Hepatocyte (in vitro differentiated cells): ENCODE measurements around the gene PLA2G12B. TPM values are rescaled to one million over a fixed set of nuclear protein-coding genes. Genes with fewer than 3 reads are reported as not detected.
"Not testable (repeated sequence)": the region's sequence is repeated elsewhere in the genome, so short reads cannot be mapped to it uniquely, and the experiment has no call there.

Source experiments
- DNase-seq: peaks from one replicate; pipeline ENCODE4 v3.0.0-alpha.2; 2016; ENCODE audit warnings: low spot score
- H2AFZ ChIP-seq: fragments of 200-600 bp; sonication (generic); 2 replicates; pipeline ENCODE4 v1.6.0; 2016; ENCODE audit warnings: antibody characterized with exemption, mild to moderate bottlenecking
- H3K27ac ChIP-seq: fragments of 200-600 bp; sonication (generic); 2 replicates; pipeline ENCODE4 v1.5.1; 2016; ENCODE audit warnings: mild to moderate bottlenecking
- H3K27me3 ChIP-seq: fragments of 200-600 bp; sonication (generic); 2 replicates; pipeline ENCODE4 v1.6.1; 2016
- H3K36me3 ChIP-seq: fragments of 200-600 bp; sonication (generic); replicated peaks from 2 replicates; pipeline ENCODE4 v1.5.1; 2016; ENCODE audit warnings: low read depth; ENCODE audit not compliant: insufficient read depth
- H3K4me1 ChIP-seq: fragments of 200-600 bp; sonication (generic); 2 replicates; pipeline ENCODE4 v1.5.1; 2016; ENCODE audit warnings: mild to moderate bottlenecking, moderate library complexity; ENCODE audit not compliant: insufficient read depth
- H3K4me2 ChIP-seq: fragments of 200-600 bp; sonication (generic); 2 replicates; pipeline ENCODE4 v1.6.0; 2016
- H3K4me3 ChIP-seq: fragments of 200-600 bp; sonication (generic); 2 replicates; pipeline ENCODE4 v1.5.1; 2016; ENCODE audit warnings: mild to moderate bottlenecking
- H3K79me2 ChIP-seq: fragments of 200-600 bp; sonication (generic); 2 replicates; pipeline ENCODE4 v1.6.0; 2017; ENCODE audit warnings: mild to moderate bottlenecking
- H3K9me2 ChIP-seq: fragments of 200-600 bp; sonication (generic); replicated peaks from 2 replicates; pipeline ENCODE4 v1.6.0; 2017; ENCODE audit warnings: mild to moderate bottlenecking; ENCODE audit not compliant: insufficient read depth
- H3K9me3 ChIP-seq: fragments of 200-600 bp; sonication (generic); 2 replicates; pipeline ENCODE4 v1.5.1; 2016; ENCODE audit warnings: low read depth, mild to moderate bottlenecking
- H4K20me1 ChIP-seq: fragments of 200-600 bp; sonication (generic); 2 replicates; pipeline ENCODE4 v1.6.0; 2016; ENCODE audit warnings: mild to moderate bottlenecking; ENCODE audit not compliant: insufficient read depth, poor library complexity, severe bottlenecking
- CTCF ChIP-seq: fragments of 200-600 bp; sonication (generic); IDR thresholded peaks from 2 replicates; pipeline ENCODE4 v1.5.1; 2016; ENCODE audit warnings: antibody characterized with exemption, mild to moderate bottlenecking; ENCODE audit not compliant: poor library complexity
- EZH2 ChIP-seq: fragments of 200-600 bp; sonication (generic); IDR thresholded peaks from 2 replicates; pipeline ENCODE4 v1.6.1; 2016; ENCODE audit warnings: antibody characterized with exemption, mild to moderate bottlenecking, borderline replicate concordance
- EZH2phosphoT487 ChIP-seq: fragments of 200-600 bp; sonication (generic); IDR thresholded peaks from one replicate; pipeline ENCODE4 v1.6.1; 2018; ENCODE audit warnings: antibody characterized with exemption, mild to moderate bottlenecking, low read depth, moderate library complexity; ENCODE audit not compliant: unreplicated experiment, severe bottlenecking
- WGBS: methylation state at CpG from one replicate; pipeline ENCODE4 v1.1.6; 2016; ENCODE audit warnings: low lambda C conversion rate; ENCODE audit errors: missing lambda C conversion rate; 5-methylcytosine and 5-hydroxymethylcytosine counted together
- polyA plus RNA-seq: library from polyadenylated mRNA; unstranded; fragments of >200 nt; fragmentation: Nextera tagmentation; extraction: Ambion mirVana; gene quantifications from 2 replicates; pipeline ENCODE4 v1.2.1, GENCODE V29; 2016
- total RNA-seq: library from RNA; depleted of rRNA; stranded (reverse); fragments of >200 nt; gene quantifications from 2 replicates; pipeline ENCODE4 v1.2.3, GENCODE V29; 2014

PLA2G12B gene
- total and polyA plus RNA-seq, 2 experiments from 2014 or later, result 21.1 to 39.9 TPM

DNA sequence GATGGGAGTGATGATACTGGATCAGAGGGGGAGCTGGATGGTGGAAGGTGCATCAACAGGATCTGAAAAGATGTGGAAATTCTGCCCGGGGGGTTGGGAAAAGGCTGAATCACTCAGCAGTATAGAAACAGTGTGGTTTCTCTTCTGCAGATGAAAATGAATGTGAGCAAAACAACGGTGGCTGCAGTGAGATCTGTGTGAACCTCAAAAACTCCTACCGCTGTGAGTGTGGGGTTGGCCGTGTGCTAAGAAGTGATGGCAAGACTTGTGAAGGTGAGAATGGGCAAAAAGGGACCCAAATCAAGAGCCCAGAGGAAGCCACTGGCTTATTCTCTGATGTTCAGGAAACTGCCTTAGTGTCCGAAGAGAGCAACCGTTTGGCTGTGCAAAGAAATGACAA lies 48.2 kb downstream of the PLA2G12B start:
- Histone ChIP-seq H3K4me1 (no peaks in the 10 kb centered on the region), H3K4me3 (no peak overlapping the region), H3K4me2 (no peak overlapping the region), H3K9me3 (no peaks in the 10 kb centered on the region), H3K27ac (no peak overlapping the region), H2AFZ (no peak overlapping the region), H3K9me2 (no peaks in the 10 kb centered on the region), H4K20me1 (no peaks in the 10 kb centered on the region), H3K79me2 (no peaks in the 10 kb centered on the region), H3K27me3 (no peaks in the 10 kb centered on the region), H3K36me3 (no peaks in the 10 kb centered on the region)
- TF ChIP-seq EZH2phosphoT487 (no peak), CTCF (no peak), EZH2 (no peak)
- no peak for DNase-seq
- WGBS, result 95% methylated on average over 6 of the region's 6 CpGs

DNA sequence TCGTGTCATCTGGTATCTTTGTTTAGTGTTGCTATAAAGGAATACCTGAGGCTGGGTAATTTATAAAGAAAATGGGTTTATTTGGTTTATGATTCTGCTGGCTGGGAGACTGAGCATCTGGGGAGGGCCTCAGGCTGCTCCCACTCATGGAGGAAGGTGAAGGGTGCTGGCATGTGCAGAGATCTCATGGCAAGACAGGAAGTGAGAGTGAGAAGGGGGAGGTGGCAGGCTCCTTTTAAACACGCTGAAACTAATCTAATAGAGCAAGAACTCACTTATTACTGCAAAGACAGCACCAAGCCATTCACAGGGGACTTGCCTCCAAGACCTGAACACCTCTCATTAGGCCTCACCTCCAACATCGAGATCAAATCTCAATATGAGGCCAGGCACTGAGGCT lies 49.8 kb downstream of the PLA2G12B start:
- no peak overlapping the region for H3K4me2 ChIP-seq
- no peaks in the 10 kb centered on the region for H3K9me2 ChIP-seq
- no peak overlapping the region for H3K4me3 ChIP-seq
- no peak overlapping the region for H3K27ac ChIP-seq
- no peaks in the 10 kb centered on the region for H3K9me3 ChIP-seq
- H3K27me3 ChIP-seq, result no peaks in the 10 kb centered on the region
- TF ChIP-seq CTCF, result no peak
- TF ChIP-seq EZH2, result no peak
- no peak for TF ChIP-seq EZH2phosphoT487
- no peaks in the 10 kb centered on the region for H4K20me1 ChIP-seq
- H3K4me1 ChIP-seq, result no peaks in the 10 kb centered on the region
- 92% methylated on average over 3 of the region's 3 CpGs for WGBS
- no peaks in the 10 kb centered on the region for H3K36me3 ChIP-seq
- no peak for DNase-seq
- no peak overlapping the region for H2AFZ ChIP-seq
- no peaks in the 10 kb centered on the region for H3K79me2 ChIP-seq

- 89% methylated on average over 15 of the region's 15 CpGs for WGBS
- not testable (repeated sequence) for H3K27ac ChIP-seq, H3K27me3 ChIP-seq, H3K36me3 ChIP-seq, H3K9me3 ChIP-seq, H4K20me1 ChIP-seq, H3K9me2 ChIP-seq, H3K4me3 ChIP-seq, H2AFZ ChIP-seq, H3K79me2 ChIP-seq, H3K4me1 ChIP-seq, DNase-seq, H3K4me2 ChIP-seq
These were observed 50.6 kb downstream of the PLA2G12B start for GRCh38 chr10:72903941-72904446.

DNA sequence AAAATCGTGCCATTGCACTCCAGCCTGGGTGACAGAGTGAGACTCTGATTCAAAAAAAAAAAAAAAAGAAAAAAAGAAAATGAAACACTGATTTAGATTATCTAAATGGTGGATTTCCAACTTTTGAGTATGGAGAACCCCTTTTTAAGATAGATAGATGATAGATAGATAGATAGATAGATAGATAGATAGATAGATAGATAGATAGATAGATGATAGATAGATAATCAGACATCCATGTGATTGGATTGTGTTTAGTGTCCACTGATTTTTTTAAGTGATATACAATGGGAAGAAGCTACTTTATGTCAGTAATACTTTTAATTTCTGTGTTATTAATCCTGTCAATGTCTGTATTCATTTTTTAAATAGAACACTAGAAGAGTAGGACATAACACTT lies 55.1 kb downstream of the PLA2G12B start:
- Histone ChIP-seq H3K9me3 (no peaks in the 10 kb centered on the region), H2AFZ (no peak overlapping the region), H3K79me2 (no peaks in the 10 kb centered on the region), H3K4me1 (no peaks in the 10 kb centered on the region), H3K36me3 (no peaks in the 10 kb centered on the region), H3K27me3 (no peaks in the 10 kb centered on the region), H3K4me2 (no peak overlapping the region), H3K4me3 (no peak overlapping the region), H3K9me2 (no peaks in the 10 kb centered on the region), H4K20me1 (no peaks in the 10 kb centered on the region), H3K27ac (no peak overlapping the region)
- DNase-seq, result no peak
- TF ChIP-seq EZH2 (no peak), EZH2phosphoT487 (no peak), CTCF (no peak)
- 79% methylated on average over 1 of the region's 1 CpG for WGBS
